HG02943 (cell line): ENCODE measurements around the gene POM121.
"Not testable (repeated sequence)": the region's sequence is repeated elsewhere in the genome, so short reads cannot be mapped to it uniquely, and the experiment has no call there.

Source experiments
- ATAC-seq: cut with Tn5 transposase; IDR thresholded peaks from one replicate; pipeline ENCODE4 v1.9.1; 2021; ENCODE audit warnings: mild to moderate bottlenecking, low read depth, moderate library complexity; ENCODE audit not compliant: unreplicated experiment

The POM121 gene

DNA sequence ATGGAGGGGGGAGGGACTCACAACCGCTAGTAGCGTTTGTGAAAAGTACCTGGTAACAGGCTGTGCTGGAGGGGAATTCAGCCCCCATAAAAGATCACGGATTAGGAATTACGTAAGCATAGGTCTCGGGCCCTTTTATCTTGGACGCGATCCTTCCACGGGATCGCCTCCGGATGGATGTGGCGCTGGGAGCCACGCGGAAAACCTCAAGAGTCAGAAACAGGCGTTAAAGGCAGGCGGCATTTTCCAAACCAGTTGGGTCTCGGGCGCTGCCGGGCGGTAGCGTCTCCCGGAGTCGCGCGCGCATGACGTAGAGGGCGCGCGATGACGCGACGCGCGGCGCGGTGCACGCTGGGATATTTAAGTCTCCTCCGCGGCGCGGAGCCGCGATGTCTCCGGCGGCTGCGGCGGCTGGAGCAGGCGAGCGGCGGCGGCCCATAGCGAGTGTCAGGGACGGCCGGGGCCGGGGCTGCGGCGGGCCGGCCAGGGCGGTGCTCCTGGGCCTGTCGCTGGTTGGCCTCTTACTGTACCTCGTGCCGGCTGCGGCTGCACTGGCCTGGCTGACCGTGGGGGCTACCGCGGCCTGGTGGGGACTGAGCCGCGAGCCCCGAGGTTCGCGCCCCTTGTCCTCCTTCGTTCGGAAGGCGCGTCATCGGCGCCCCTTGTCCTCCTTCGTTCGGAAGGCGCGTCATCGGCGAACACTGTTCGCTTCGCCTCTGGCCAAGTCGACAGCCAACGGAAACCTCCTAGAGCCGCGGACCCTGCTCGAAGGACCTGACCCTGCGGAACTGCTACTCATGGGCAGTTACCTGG is at the start of gene POM121:
Gene POM121, plus strand, starts transcription at position 363 of the 813 bp plus-strand sequence. Its CDS starts 27 bp downstream, at position 390.
- ATAC-seq = peak; percentile 82

DNA sequence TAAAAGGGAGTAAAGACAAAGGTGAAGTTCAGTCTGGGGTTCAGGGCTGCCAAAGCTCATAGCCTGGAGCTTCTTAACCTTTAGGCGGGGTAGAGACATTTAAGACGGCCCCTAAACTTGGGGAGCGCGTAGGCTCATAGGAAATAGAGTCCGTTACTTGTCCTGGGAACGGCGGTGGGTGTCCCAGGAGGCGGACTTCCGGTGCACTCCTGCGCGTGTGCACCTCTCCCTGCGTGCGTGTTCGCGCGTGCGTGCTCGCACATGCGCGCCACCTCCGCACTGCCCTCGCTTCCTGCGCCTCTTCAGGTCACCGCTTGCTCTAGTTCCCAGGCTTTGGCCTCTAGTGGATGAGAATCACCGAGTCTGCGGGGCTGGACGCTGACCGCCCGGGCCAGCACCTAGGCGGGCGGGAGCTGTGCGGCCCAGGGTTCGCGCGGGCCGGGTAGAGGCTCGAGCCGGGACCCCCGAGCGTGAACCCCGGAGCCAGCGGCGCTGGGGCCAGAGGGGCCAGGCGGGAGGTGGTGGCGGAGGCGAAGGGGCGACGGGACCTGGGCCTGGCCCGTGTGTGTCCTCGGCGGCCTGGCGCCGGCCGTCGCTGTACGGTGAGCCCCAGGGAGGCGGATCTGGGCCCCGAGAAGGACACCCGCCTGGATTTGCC is 45.7 kb upstream of the POM121 start:
- peak; percentile 99 for ATAC-seq

DNA sequence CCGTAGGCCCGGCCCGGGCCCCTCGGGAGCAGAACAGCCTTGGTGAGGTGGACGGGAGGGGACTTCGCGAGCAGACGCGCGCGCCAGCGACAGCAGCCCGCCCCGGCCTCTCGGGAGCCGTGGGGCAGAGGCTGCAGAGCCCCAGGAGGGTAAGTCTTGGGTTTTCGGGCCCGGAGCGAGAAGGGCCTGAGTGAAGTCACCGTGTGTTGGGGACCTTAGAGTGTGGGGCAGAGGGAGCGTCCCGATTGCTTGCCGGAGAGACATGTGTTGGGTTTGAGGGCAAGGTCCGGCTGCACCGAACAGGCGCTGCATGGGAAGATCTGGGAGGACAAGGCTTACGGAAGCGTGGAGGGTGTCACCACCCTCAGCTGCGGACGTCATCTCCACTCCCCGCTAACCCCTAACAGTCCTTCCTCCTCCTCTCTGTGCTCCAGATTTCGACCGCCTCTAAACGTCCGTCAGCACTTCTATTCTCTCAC is 45.1 kb upstream of the POM121 start:
- ATAC-seq = not testable (repeated sequence)

DNA sequence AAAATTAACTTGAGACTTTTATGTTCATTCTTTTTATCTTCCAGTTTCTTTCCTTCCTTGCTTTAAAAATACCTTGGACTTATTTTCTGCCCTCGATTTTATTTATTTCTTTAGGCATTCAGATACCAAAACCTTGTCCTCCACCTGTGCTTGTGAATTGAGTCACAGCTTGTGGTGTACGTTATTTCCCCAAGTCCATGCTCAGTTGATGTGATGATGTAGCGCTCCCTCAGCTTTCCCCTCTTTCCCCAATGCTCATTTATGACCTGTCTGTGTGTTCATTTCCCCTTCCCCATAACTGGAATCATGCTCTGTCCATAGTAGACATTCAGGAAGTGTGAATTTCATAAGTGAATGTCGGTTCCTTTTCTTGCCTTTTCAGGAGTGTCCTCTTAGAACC is 33.1 kb upstream of the POM121 start:
- ATAC-seq = not testable (repeated sequence)

DNA sequence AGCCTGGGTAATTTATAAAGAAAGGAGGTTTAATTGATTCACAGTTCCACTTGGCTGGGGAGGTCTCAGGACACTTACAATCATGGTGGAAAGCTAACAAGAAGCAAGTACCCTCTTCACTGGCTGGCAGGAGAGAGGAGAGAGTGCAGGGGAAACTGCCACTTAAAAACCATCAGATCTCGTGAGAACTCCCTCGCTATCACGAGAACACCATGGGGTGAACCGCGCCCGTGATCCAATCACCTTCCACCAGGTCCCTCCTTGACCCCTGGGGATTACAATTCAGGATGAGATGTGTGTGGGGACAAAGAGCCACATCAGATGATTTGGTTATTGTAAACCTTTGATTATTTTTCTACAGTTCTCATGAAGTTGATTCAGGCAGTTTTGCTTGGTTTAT is 20.2 kb upstream of the POM121 start:
- ATAC-seq = not testable (repeated sequence)

DNA sequence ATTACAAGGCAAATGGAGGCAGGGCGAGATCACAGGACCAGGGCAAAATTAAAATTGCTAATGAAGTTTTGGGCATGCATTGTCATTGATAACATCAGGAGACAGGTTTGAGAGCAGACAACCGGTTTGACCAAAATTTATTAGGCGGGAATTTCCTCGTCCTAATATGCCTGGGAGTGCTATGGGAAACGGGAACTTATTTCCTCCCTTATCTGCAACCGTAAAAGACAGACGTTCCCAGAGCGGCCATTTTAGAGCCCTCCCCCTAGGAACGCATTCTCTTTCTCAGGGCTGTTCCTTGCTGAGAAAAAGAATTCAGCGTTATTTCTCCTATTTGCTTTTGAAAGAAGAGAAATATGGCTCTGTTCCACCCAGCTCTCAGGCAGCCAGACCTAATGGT is 16.5 kb upstream of the POM121 start:
- ATAC-seq = not testable (repeated sequence)

DNA sequence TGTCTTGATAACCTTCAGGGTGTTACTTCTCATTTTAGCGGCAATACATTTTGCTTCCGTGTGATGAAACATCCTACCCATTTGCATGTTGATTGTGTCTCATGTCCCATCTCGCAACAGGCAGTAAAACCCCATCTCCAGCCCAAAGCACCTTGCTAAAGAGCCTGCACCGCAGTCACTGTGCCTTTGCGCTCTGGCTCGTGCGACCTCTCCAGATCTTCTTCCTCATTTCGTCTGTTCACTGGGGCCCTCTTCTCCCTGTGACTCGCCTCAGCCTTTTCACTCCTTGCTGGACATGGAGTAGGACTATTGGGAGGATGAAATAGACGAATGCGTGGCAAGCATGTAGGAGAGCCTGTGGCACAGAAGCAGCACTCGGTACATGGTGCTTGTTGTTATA is 13.5 kb upstream of the POM121 start:
- not testable (repeated sequence) for ATAC-seq

DNA sequence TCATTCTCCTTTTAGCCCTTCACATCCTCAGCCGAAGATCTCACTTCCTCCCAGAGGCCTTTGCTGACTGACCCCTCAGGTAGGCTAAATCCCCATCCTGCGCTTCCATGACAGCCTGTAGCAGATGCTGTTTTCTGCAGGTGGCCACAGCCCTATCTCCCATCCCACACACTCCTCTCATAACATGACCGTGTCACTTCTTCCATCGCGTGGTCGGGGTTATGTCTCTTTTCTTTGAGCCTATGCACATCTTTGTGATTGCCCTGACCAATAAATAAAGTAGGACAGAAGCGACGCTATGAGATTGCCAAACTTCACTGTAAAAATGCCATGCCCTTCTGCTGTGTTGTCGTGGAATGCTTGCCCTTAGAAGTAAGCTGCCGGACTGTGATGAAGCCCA is 11.1 kb upstream of the POM121 start:
- ATAC-seq = not testable (repeated sequence)

DNA sequence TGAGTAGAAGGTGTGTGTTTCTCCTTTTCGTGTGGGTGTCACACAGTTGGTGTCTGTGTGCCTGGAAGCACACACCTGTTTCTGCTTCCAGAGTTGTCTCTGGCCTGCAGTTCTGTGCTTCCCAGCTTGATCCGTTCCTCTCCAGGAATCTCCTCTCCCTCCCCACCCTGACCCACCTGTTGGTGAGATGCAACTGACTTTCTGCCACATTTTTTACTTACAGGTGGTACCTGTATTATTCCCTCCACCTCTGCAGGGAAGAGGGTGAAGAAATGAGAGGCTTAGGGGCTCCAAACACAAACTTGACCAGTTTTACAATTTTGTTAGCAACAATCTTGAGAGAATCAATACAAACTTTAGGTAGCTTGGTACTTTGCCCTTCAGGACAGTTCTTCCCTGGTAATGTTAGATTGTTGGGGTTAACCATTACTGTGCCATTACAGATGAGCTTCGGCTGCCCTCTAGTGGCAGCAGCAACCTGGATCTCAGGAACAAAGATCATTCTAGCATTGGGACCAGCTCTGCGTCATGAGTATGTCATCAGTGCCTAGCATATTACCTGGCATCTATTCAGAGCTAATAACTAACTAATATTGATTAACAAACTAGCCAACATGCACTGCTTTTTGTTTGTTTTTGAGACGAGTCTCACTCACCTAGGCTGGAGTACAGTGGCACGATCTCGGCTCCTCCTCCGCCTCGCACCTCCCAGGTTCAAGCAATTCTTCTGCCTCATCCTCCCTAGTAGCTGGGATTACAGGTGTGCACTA is 10.0 kb upstream of the POM121 start:
- ATAC-seq = peak; percentile 71

DNA sequence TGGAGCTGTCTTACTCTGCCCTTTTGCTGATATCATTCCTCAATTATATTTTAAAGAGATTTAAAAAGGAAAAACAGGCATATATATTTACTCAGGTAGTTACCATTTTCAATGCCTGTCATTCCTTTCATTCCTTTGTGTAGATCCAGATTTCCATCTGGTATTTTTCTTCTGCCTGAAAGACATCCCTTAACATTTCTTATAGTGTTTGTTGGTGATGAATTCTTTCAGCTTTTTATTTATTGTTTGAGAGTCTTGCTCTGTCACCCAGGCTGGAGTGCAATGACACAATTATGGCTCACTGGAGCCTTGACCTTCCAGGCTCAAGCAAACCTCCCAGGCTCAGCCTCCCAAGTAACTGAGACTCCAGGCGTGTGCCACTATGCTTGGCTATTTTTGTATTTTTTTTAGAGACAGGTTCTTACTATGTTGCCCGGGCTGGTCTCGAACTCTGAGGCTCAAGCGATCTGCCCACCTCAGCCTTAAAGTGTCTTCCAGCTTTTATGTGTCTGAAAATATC is 5.6 kb upstream of the POM121 start:
- no peak for ATAC-seq

DNA sequence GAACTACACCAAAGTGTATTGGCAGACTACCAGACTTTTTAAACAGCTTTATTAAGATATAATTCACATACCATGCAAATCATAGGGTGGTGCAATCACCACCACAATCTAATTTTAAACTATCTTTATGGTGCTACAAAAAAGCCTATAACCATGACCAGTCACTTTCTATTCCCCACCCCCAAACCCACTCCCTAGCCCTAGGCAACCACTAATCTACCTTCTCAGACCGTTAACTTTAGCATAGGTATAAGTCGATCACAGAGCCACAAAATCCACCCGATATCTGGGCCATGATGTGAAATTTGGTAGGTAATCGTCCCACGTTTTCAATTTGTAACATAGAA is 536 bp upstream of the POM121 start:
- peak; percentile 15 for ATAC-seq

DNA sequence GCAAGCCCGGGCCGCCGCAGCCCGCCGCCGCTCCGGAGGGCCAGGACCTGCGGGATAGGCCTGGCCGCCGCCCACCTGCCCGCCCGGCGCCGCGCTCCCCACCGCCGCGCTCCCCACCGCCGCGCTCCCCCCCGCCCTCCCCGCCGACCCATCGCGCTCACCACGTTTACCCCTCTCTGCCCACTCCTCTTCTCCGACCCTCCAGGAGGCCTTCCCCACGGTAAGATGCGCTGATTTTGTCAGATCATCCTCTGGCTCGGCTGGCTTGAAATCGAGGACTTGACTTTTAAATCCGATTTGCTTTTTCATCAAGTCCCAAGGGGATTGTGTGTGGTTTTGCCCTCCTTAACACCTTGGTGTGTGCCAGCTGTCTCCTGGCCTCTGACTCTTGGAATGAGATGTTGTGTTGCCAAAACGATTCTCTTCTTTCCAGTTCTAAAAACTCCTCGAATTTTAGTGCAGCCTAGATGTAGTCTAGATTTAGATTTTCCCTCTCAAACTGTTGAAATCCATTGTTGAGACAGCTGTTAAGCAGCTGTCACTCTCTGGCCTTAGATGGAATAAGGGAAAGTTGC is 738 bp downstream of the POM121 start:
- ATAC-seq = peak; percentile 6

DNA sequence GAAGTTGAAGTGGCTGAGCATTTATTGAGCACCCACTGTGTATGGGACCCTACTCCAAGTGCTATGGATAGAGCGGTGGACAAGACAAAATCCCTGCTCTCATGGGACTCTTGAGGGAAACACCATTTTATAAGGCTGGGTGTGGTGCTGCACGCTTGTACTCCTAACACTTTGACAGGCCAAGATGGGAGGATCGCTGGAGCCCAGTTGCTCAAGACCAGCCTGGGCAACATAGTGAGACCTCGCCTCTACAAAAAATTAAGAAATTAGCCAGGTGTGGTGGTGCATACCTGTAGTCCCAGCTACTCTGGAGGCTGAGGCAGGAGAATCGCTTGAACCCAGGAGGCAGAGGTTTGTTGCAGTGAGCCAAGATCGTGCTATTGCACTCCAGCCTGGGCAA is 2.9 kb downstream of the POM121 start:
- ATAC-seq = not testable (repeated sequence)

DNA sequence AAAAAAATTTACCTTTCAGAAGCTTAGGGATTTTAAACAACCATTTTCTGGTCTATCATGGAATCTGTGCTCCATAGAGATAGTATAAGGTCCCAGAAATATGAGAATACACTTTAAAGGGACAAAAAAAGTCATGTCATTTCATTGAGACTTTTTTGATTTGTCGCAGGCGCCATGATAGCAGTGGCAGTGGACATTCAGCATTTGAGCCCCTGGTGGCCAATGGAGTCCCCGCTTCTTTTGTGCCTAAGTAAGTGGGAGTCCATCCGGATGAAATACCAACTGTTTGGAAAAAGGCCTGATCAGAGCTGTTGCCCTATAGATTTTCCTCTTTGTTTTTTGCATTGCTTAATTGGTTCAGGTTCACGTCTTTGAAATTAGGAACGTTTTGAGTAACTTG is 3.3 kb downstream of the POM121 start:
- not testable (repeated sequence) for ATAC-seq

DNA sequence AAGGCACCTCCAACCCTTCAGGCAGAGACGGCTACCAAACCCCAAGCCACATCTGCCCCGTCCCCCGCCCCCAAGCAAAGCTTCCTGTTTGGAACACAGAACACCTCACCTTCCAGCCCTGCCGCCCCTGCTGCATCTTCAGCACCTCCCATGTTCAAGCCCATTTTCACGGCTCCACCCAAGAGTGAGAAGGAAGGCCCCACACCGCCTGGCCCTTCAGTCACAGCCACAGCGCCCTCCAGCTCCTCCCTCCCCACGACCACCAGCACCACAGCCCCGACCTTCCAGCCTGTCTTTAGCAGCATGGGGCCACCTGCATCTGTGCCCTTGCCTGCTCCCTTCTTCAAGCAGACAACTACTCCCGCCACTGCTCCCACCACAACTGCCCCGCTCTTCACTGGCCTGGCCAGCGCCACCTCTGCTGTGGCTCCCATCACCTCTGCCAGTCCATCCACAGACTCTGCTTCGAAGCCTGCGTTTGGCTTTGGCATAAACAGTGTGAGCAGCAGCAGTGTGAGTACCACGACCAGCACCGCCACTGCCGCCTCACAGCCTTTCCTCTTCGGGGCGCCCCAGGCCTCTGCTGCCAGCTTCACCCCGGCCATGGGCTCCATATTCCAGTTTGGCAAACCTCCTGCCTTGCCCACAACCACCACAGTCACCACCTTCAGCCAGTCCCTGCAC is 17.3 kb downstream of the POM121 start:
- ATAC-seq = not testable (repeated sequence)

DNA sequence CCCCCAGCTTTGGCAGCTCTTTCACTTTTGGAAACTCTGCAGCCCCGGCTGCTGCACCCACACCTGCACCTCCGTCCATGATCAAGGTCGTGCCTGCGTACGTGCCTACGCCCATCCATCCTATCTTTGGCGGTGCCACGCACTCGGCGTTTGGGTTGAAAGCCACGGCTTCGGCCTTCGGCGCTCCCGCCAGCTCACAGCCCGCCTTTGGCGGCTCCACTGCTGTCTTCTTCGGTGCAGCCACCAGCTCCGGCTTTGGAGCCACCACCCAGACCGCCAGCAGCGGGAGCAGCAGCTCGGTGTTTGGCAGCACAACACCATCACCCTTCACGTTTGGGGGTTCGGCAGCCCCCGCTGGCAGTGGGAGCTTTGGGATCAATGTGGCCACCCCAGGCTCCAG is 18.1 kb downstream of the POM121 start:
- not testable (repeated sequence) for ATAC-seq

DNA sequence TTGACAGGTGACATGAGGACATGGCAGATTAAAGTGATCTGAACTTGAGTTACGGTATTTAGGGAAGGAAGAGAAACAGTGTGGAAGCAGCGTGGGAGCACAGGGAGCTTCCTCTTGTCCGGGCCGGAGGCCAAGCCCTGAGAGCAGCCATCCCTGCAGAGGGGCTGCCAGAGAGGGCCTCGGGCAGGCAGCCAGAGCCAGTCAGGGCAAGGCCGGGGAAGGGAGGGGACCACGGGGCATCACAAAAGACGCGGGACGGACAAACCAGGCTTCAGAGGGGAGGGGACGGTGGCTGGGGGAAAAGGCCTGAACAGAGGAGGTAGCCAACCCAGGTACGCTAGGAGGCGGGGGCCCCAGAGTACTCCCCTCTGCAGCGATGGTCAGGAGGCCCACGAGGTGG is 20.0 kb downstream of the POM121 start:
- not testable (repeated sequence) for ATAC-seq

DNA sequence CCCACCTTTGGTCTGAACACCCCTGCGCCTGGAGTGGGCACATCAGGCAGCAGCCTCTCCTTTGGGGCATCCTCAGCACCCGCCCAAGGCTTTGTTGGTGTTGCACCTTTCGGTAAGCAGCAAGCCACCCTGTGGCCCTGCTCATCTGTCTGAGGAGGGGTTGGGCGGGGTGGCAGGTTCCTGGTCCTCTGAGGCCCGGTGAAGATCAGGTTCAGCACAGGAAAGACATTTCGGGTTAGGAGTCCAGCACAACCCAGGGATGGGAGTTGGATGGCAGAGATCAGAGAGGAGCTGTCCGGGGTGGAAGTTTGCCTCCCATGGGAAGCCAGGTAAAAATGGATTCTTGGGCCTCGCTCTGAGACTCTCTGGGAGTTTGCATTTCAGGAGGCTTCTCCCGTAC is 20.7 kb downstream of the POM121 start:
- not testable (repeated sequence) for ATAC-seq

DNA sequence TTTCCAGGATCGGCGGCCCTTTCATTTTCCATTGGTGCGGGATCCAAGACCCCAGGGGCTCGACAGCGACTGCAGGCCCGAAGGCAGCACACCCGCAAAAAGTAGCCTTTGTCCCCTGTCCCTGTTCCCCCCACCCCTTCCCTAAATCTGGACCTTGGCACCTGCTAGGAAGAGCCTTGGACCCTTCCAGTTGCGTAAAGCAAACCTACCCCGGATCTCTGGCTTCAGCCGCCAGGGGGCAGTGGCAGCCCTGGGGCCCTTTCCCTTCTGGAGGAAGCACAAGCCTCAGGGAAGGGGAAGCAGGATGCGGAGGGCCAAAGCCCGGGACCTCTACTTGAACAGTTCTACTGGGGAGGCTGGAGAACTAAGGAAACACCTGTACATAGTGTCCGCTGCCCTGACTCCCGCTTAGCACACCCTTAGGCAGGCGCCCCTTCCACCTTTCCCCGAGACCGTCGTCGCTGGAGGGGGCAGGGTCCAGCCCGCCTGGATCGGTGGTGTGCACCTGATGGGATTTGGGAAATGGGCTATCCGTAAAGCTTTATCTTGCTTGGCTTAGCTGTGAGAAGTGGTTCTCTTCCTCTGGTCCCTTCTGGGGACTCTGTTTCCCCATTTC is 21.3 kb downstream of the POM121 start:
- ATAC-seq = not testable (repeated sequence)
